Liver (tissue), 9 donors: ENCODE data around the gene ENTPD6. TPM values are rescaled to one million over a fixed set of nuclear protein-coding genes. Genes with fewer than 3 reads are reported as not detected.

ENCODE experiments used
- DNase-seq: peaks from one replicate; pipeline ENCODE4 v3.0.0-alpha.2; 2017; ENCODE audit warnings: low spot score
- H3K27ac ChIP-seq, 2 donors: one replicate each; pipeline ENCODE4 v1.7.0; 2013; ENCODE audit warnings: inconsistent platforms in 2 of 2, low read length in 2 of 2, control low read depth in 1 of 2, low read depth in 1 of 2, mild to moderate bottlenecking in 1 of 2
- H3K27me3 ChIP-seq, 4 donors: one replicate each; pipeline versions ENCODE4 v1.6.1 to v1.7.0; 2013; ENCODE audit warnings: low read length in 3 of 4, inconsistent platforms in 1 of 4, mild to moderate bottlenecking in 1 of 4, moderate library complexity in 1 of 4; ENCODE audit not compliant: control insufficient read depth in 4 of 4, insufficient read depth in 4 of 4
- H3K36me3 ChIP-seq, 4 donors: one replicate each; pipeline versions ENCODE4 v1.6.1 to v1.7.0; 2013; ENCODE audit warnings: low read length in 3 of 4, mild to moderate bottlenecking in 3 of 4, low read depth in 1 of 4, moderate library complexity in 1 of 4; ENCODE audit not compliant: control insufficient read depth in 4 of 4, insufficient read depth in 3 of 4
- H3K4me1 ChIP-seq, 4 donors: one replicate each; pipeline versions ENCODE4 v1.6.1 to v1.7.0; 2013; ENCODE audit warnings: low read length in 3 of 4, mild to moderate bottlenecking in 3 of 4, moderate library complexity in 1 of 4; ENCODE audit not compliant: control insufficient read depth in 4 of 4, insufficient read depth in 4 of 4
- H3K4me3 ChIP-seq, 3 donors: one replicate each; pipeline versions ENCODE4 v1.6.1 to v1.7.0; 2013; ENCODE audit warnings: low read length in 3 of 3, control low read depth in 1 of 3, low read depth in 1 of 3, mild to moderate bottlenecking in 1 of 3
- H3K9ac ChIP-seq, 2 donors: one replicate each; pipeline ENCODE4 v1.7.0; 2013; ENCODE audit warnings: low read length in 2 of 2, mild to moderate bottlenecking in 2 of 2, moderate library complexity in 2 of 2, control low read depth in 1 of 2, low read depth in 1 of 2
- H3K9me3 ChIP-seq, 4 donors: one replicate each; pipeline versions ENCODE4 v1.6.1 to v1.7.0; 2013; ENCODE audit warnings: low read length in 3 of 4; ENCODE audit not compliant: control insufficient read depth in 4 of 4
- ATF3 ChIP-seq: IDR thresholded peaks from 2 replicates; pipeline ENCODE4 v1.6.1; 2016; ENCODE audit warnings: antibody characterized with exemption
- EGR1 ChIP-seq, 2 donors: IDR thresholded peaks; 2 replicates each; pipeline ENCODE4 v1.6.1; 2016 to 2018; ENCODE audit warnings: antibody characterized with exemption in 2 of 2, low read depth in 2 of 2
- FOXA1 ChIP-seq: IDR thresholded peaks from 2 replicates; pipeline ENCODE4 v1.6.1; 2016; ENCODE audit warnings: antibody characterized with exemption
- FOXA2 ChIP-seq: IDR thresholded peaks from 2 replicates; pipeline ENCODE4 v1.6.1; 2016; ENCODE audit warnings: antibody characterized with exemption
- GABPA ChIP-seq, 2 donors: IDR thresholded peaks in 1 of 2; conservative IDR thresholded peaks in 1 of 2; 2 replicates each; pipeline ENCODE4 v1.6.1; 2016; ENCODE audit warnings: antibody characterized with exemption in 2 of 2, mild to moderate bottlenecking in 1 of 2, moderate library complexity in 1 of 2
- HNF4A ChIP-seq, 2 donors: conservative IDR thresholded peaks; 2 replicates each; pipeline ENCODE4 v1.6.1; 2016; ENCODE audit warnings: antibody characterized with exemption in 2 of 2, mild to moderate bottlenecking in 2 of 2
- HNF4G ChIP-seq: IDR thresholded peaks from 2 replicates; pipeline ENCODE4 v1.6.1; 2016; ENCODE audit warnings: antibody characterized with exemption
- JUND ChIP-seq, 2 donors: IDR thresholded peaks; 2 replicates each; pipeline ENCODE4 v1.6.1; 2016; ENCODE audit warnings: antibody characterized with exemption in 2 of 2
- MAX ChIP-seq: IDR thresholded peaks from 2 replicates; pipeline ENCODE4 v1.6.1; 2016; ENCODE audit warnings: antibody characterized with exemption
- NR2F2 ChIP-seq: IDR thresholded peaks from 2 replicates; pipeline ENCODE4 v1.6.1; 2016; ENCODE audit warnings: antibody characterized with exemption
- RAD21 ChIP-seq, 2 donors: IDR thresholded peaks; 2 replicates each; pipeline ENCODE4 v1.6.1; 2016; ENCODE audit warnings: antibody characterized with exemption in 2 of 2, mild to moderate bottlenecking in 2 of 2
- RXRA ChIP-seq, 2 donors: IDR thresholded peaks; 2 replicates each; pipeline ENCODE4 v1.6.1; 2017 to 2018; ENCODE audit warnings: antibody characterized with exemption in 2 of 2, mild to moderate bottlenecking in 1 of 2
- SP1 ChIP-seq: IDR thresholded peaks from 2 replicates; pipeline ENCODE4 v1.6.1; 2018; ENCODE audit warnings: antibody characterized with exemption, mild to moderate bottlenecking
- TAF1 ChIP-seq: conservative IDR thresholded peaks from 2 replicates; pipeline ENCODE4 v1.6.1; 2016; ENCODE audit warnings: antibody characterized with exemption, mild to moderate bottlenecking
- YY1 ChIP-seq: IDR thresholded peaks from 2 replicates; pipeline ENCODE4 v1.6.1; 2016; ENCODE audit warnings: antibody characterized with exemption, mild to moderate bottlenecking
- ZBTB33 ChIP-seq: IDR thresholded peaks from 2 replicates; pipeline ENCODE4 v1.6.1; 2016; ENCODE audit warnings: antibody characterized with exemption
- WGBS: extraction: QIAGEN DNeasy Blood & Tissue Kit; methylation state at CpG from one replicate; pipeline ENCODE4 v1.1.7; 2013; 5-methylcytosine and 5-hydroxymethylcytosine counted together
- polyA plus RNA-seq, 2 donors: library from polyadenylated mRNA; stranded (reverse) in 1 of 2; unstranded in 1 of 2; fragments of 200-250 nt in 1 of 2; fragments of >200 nt in 1 of 2; fragmentation: Nextera tagmentation in 1 of 2; extraction: Ambion mirVana in 1 of 2; gene quantifications; one replicate each; pipeline versions ENCODE4 v1.2.1 to v1.2.3, GENCODE V29; 2013 to 2015
- total RNA-seq, 2 donors: library from RNA; depleted of rRNA; stranded (reverse); fragments of >200 nt; gene quantifications; one replicate each; pipeline ENCODE4 v1.2.3, GENCODE V29; 2014
- donor health status: healthy.
- donor health status: healthy.
- donor health status: healthy.
- donor health status: healthy.
- donor health status: healthy.

Gene ENTPD6
- total and polyA plus RNA-seq, 4 donors, result 14.9 to 29.9 (median 24.4) TPM

GRCh38 chr20:25252686-25253421 lies 57.3 kb downstream of the ENTPD6 start:
- H3K9ac ChIP-seq, result no peak overlapping the region
- TF ChIP-seq HNF4G (no peak), ATF3 (no peak), TAF1 (no peak), GABPA (IDR thresholded peaks at IDR 0.05 in 1 of 2, conservative IDR thresholded peaks at IDR 0.05 in 1 of 2) (no peak), ZBTB33 (no peak), JUND (IDR thresholded peaks at IDR 0.05) (no peak), RAD21 (IDR thresholded peaks at IDR 0.05) (no peak), YY1 (no peak), FOXA1 (no peak), EGR1 (IDR thresholded peaks at IDR 0.05; ENCODE audit: low read depth in 2 of 2) (no peak), HNF4A (conservative IDR thresholded peaks at IDR 0.05) (no peak), MAX (no peak), NR2F2 (no peak), RXRA (IDR thresholded peaks at IDR 0.05) (no peak)
- H3K27ac ChIP-seq, result no peak overlapping the region
- H3K9me3 ChIP-seq, result no peaks in the 10 kb centered on the region
- peaks cover 2 to 31% (median 9%) of the 10 kb centered on the region in 4 donors for H3K4me1 ChIP-seq
- no peaks in the 10 kb centered on the region for H3K27me3 ChIP-seq
- DNase-seq, result no peak
- 87% methylated on average over 6 of the region's 6 CpGs for WGBS
- H3K4me3 ChIP-seq, result no peak overlapping the region
- no peaks in the 10 kb centered on the region for H3K36me3 ChIP-seq

DNA sequence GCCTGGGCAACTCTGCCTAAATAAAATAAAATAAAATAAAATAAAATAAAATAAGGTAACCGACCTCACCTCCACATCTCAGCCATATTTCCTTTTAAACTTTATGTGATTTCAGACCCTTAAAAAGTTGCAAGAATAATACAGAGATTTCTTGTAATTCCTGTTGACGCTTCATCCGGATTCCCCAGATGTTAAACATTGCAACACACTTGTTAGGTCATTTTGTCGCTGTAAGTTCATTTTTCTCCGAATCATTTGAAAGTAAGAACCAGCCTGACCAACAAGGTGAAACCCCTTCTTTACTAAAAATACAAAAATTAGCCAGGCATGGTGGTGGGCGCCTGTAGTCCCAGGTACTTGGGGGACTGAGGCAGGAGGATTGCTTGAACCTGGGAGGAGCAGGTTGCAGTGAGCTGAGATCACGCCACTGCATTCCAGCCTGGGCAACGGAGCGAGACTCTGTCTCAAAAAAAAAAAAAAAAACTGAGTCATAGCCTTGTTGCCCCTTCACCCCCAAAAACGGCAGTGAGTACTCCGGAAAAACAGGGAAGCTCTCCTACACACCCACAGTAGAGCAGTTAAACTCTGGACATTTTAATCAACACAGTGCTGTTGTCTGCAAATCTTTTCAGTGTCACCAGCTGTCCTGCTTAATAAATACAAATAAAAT lies 58.2 kb downstream of the ENTPD6 start:
- WGBS, result 77% methylated on average over 11 of the region's 11 CpGs
- no peaks in the 10 kb centered on the region for H3K36me3 ChIP-seq
- no peaks in the 10 kb centered on the region for H3K9me3 ChIP-seq
- no peak for TF ChIP-seq FOXA2
- no peak for TF ChIP-seq ZBTB33
- TF ChIP-seq YY1, result no peak
- no peak for TF ChIP-seq NR2F2
- TF ChIP-seq TAF1, result no peak
- TF ChIP-seq SP1, result no peak
- TF ChIP-seq MAX, result no peak
- no peak for TF ChIP-seq EGR1 (IDR thresholded peaks at IDR 0.05; ENCODE audit: low read depth in 2 of 2)
- H3K27ac ChIP-seq, result no peak overlapping the region
- H3K27me3 ChIP-seq, result no peaks in the 10 kb centered on the region
- peaks cover 2 to 23% (median 5%) of the 10 kb centered on the region in 4 donors for H3K4me1 ChIP-seq
- H3K4me3 ChIP-seq, result no peak overlapping the region
- H3K9ac ChIP-seq, result no peak overlapping the region
- DNase-seq, result no peak
